ENCODE measurements around the gene H2AZ1.

GRCh38 chr4:99945718-99946355 is 4.2 kb downstream of the H2AZ1 start:
- TF ChIP-seq, protein P1, sequence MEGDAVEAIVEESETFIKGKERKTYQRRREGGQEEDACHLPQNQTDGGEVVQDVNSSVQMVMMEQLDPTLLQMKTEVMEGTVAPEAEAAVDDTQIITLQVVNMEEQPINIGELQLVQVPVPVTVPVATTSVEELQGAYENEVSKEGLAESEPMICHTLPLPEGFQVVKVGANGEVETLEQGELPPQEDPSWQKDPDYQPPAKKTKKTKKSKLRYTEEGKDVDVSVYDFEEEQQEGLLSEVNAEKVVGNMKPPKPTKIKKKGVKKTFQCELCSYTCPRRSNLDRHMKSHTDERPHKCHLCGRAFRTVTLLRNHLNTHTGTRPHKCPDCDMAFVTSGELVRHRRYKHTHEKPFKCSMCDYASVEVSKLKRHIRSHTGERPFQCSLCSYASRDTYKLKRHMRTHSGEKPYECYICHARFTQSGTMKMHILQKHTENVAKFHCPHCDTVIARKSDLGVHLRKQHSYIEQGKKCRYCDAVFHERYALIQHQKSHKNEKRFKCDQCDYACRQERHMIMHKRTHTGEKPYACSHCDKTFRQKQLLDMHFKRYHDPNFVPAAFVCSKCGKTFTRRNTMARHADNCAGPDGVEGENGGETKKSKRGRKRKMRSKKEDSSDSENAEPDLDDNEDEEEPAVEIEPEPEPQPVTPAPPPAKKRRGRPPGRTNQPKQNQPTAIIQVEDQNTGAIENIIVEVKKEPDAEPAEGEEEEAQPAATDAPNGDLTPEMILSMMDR (conservative IDR thresholded peaks at IDR 0.05 in 1 of 2, IDR thresholded peaks at IDR 0.05 in 1 of 2; ENCODE audit: extremely low read depth in 1 of 2, insufficient read depth in 1 of 2, low read depth in 1 of 2, low read length in 2 of 2): peak in 1 of 2 donors; percentile 7
- TF ChIP-seq EZH2 (IDR thresholded peaks at IDR 0.05; ENCODE audit: borderline replicate concordance, low read length): no peak

All from mammary epithelial cell (primary cell).